Neuronal stem cell (in vitro differentiated cells): Measurements from ENCODE around the gene SSBP3.

Source experiments
- DNase-seq: peaks from one replicate; pipeline ENCODE4 v3.0.0-alpha.2; 2013; ENCODE audit warnings: low spot score
- H2AFZ ChIP-seq: one replicate; pipeline ENCODE4 v1.6.1; 2013; ENCODE audit warnings: mild to moderate bottlenecking, low read length, inconsistent platforms
- H2AK5ac ChIP-seq: 2 replicates; pipeline ENCODE4 v1.6.1; 2013; ENCODE audit warnings: low read depth, mild to moderate bottlenecking, inconsistent platforms, low read length, moderate library complexity, mixed read lengths
- H2BK120ac ChIP-seq: 2 replicates; pipeline ENCODE4 v1.6.1; 2013; ENCODE audit warnings: low read depth, mild to moderate bottlenecking, inconsistent platforms, low read length, moderate library complexity, mixed read lengths
- H2BK12ac ChIP-seq: one replicate; pipeline ENCODE4 v1.6.1; 2013; ENCODE audit warnings: low read length, inconsistent platforms
- H2BK15ac ChIP-seq: 2 replicates; pipeline ENCODE4 v1.6.1; 2013; ENCODE audit warnings: mild to moderate bottlenecking, low read length, inconsistent platforms, mixed read lengths
- H2BK5ac ChIP-seq: one replicate; pipeline ENCODE4 v1.6.1; 2013; ENCODE audit warnings: inconsistent platforms, mild to moderate bottlenecking, low read length, moderate library complexity
- H3K14ac ChIP-seq: one replicate; pipeline ENCODE4 v1.6.1; 2013; ENCODE audit warnings: low read length, inconsistent platforms
- H3K18ac ChIP-seq: 2 replicates; pipeline ENCODE4 v1.6.1; 2013; ENCODE audit warnings: low read length, inconsistent platforms
- H3K23ac ChIP-seq: 2 replicates; pipeline ENCODE4 v1.6.1; 2013; ENCODE audit warnings: low read depth, mild to moderate bottlenecking, mixed read lengths, low read length, inconsistent platforms; ENCODE audit not compliant: poor library complexity
- H3K27ac ChIP-seq: replicated peaks from 3 replicates; pipeline ENCODE4 v1.5.1; 2013; ENCODE audit warnings: low read length, inconsistent platforms
- H3K27me3 ChIP-seq, 3 experiments: 2 replicates each; pipeline ENCODE4 v1.6.1; 2013; ENCODE audit warnings: low read length in 3 of 3, mild to moderate bottlenecking in 2 of 3, inconsistent platforms in 1 of 3, low read depth in 1 of 3, mixed read lengths in 1 of 3, moderate library complexity in 1 of 3; ENCODE audit not compliant: control insufficient read depth in 3 of 3, insufficient read depth in 3 of 3
- H3K36me3 ChIP-seq, 2 donors: replicated peaks in 1 of 2; 2 replicates each; pipeline ENCODE4 v1.6.1; 2013; ENCODE audit warnings: low read length in 2 of 2; ENCODE audit not compliant: control insufficient read depth in 2 of 2, insufficient read depth in 2 of 2
- H3K4ac ChIP-seq: 2 replicates; pipeline ENCODE4 v1.6.1; 2013; ENCODE audit warnings: inconsistent platforms, mild to moderate bottlenecking, low read length, moderate library complexity
- H3K4me1 ChIP-seq, 2 donors: 1 replicate in 1 of 2; 2 replicates in 1 of 2; pipeline ENCODE4 v1.6.1; 2013; ENCODE audit warnings: low read length in 2 of 2, low read depth in 1 of 2; ENCODE audit not compliant: control insufficient read depth in 2 of 2, insufficient read depth in 1 of 2
- H3K4me2 ChIP-seq: one replicate; pipeline ENCODE4 v1.6.1; 2013; ENCODE audit warnings: mild to moderate bottlenecking, low read length, inconsistent platforms; ENCODE audit not compliant: insufficient read depth, poor library complexity, severe bottlenecking
- H3K4me3 ChIP-seq, 2 donors: 2 replicates each; pipeline ENCODE4 v1.5.1; 2013; ENCODE audit warnings: low read length in 2 of 2, mild to moderate bottlenecking in 2 of 2, inconsistent platforms in 1 of 2, moderate library complexity in 1 of 2
- H3K79me1 ChIP-seq: one replicate; pipeline ENCODE4 v1.6.1; 2013; ENCODE audit warnings: low read depth, mild to moderate bottlenecking, inconsistent platforms, low read length, moderate library complexity
- H3K9ac ChIP-seq: one replicate; pipeline ENCODE4 v1.6.1; 2013; ENCODE audit warnings: mild to moderate bottlenecking, low read depth, low read length, inconsistent platforms; ENCODE audit not compliant: poor library complexity
- H3K9me3 ChIP-seq, 2 donors: replicated peaks in 1 of 2; 2 replicates each; pipeline versions ENCODE3 to v1.6.1; 2013; ENCODE audit warnings: low read length in 2 of 2, mild to moderate bottlenecking in 2 of 2, inconsistent platforms in 1 of 2, low read depth in 1 of 2, mixed read lengths in 1 of 2, moderate library complexity in 1 of 2; ENCODE audit not compliant: control insufficient read depth in 2 of 2, insufficient read depth in 1 of 2
- H4K8ac ChIP-seq: one replicate; pipeline ENCODE4 v1.6.1; 2013; ENCODE audit warnings: low read depth, mild to moderate bottlenecking, inconsistent platforms, low read length, moderate library complexity
- H4K91ac ChIP-seq: one replicate; pipeline ENCODE4 v1.6.1; 2013; ENCODE audit warnings: low read length, low read depth, mild to moderate bottlenecking, inconsistent platforms; ENCODE audit not compliant: poor library complexity
- WGBS, 2 donors: extraction: QIAGEN DNeasy Blood & Tissue Kit; methylation state at CpG; one replicate each; pipeline ENCODE4 v1.1.7; 2013; ENCODE audit warnings: missing lambda C conversion rate in 2 of 2, mixed read lengths in 1 of 2; ENCODE audit not compliant: insufficient read length in 2 of 2, insufficient replicate concordance in 1 of 2; ENCODE audit errors: extremely low coverage in 2 of 2; 5-methylcytosine and 5-hydroxymethylcytosine counted together

SSBP3 gene

GRCh38 chr1:54337034-54337433, 69.2 kb downstream of the SSBP3 start:
- H2BK5ac ChIP-seq, result no peak overlapping the region
- peaks cover 6% of the 10 kb centered on the region for H3K79me1 ChIP-seq
- no peak overlapping the region for H3K27ac ChIP-seq
- no peak overlapping the region for H2BK120ac ChIP-seq
- H2AK5ac ChIP-seq, result no peak overlapping the region
- no peak for DNase-seq
- no peak overlapping the region for H3K4me2 ChIP-seq
- peak overlapping the region; percentile 41 for H3K18ac ChIP-seq
- H3K23ac ChIP-seq, result peak overlapping the region; percentile 45
- no peaks in the 10 kb centered on the region for H3K27me3 ChIP-seq
- H2BK15ac ChIP-seq, result no peak overlapping the region
- no peak overlapping the region for H3K9ac ChIP-seq
- H3K14ac ChIP-seq, result peak overlapping the region; percentile 26
- no peak overlapping the region for H2BK12ac ChIP-seq
- peaks cover 0 to 73% of the 10 kb centered on the region in 2 donors for H3K36me3 ChIP-seq
- H3K4me3 ChIP-seq, result no peak overlapping the region
- no peak overlapping the region for H4K8ac ChIP-seq
- no peaks in the 10 kb centered on the region for H3K9me3 ChIP-seq
- H3K4ac ChIP-seq, result no peak overlapping the region
- no peak overlapping the region for H4K91ac ChIP-seq
- H2AFZ ChIP-seq, result no peak overlapping the region
- H3K4me1 ChIP-seq, result peaks cover 35 to 44% of the 10 kb centered on the region in 2 donors
- WGBS, 2 donors, result no CpG with 5 or more reads among the region's 7 CpGs

- H3K9me3 ChIP-seq, result no peaks in the 10 kb centered on the region
- peaks cover 44 to 52% of the 10 kb centered on the region in 2 donors for H3K4me1 ChIP-seq
- H4K8ac ChIP-seq, result no peak overlapping the region
- H2BK5ac ChIP-seq, result no peak overlapping the region
- DNase-seq, result no peak
- peaks cover 2% of the 10 kb centered on the region for H3K79me1 ChIP-seq
- no peak overlapping the region for H2BK120ac ChIP-seq
- H4K91ac ChIP-seq, result no peak overlapping the region
- peak overlapping the region; percentile 20 for H3K18ac ChIP-seq
- H3K4me2 ChIP-seq, result no peak overlapping the region
- no peak overlapping the region for H3K23ac ChIP-seq
- WGBS, 2 donors, result no CpG with 5 or more reads among the region's 5 CpGs
- no peak overlapping the region for H3K4me3 ChIP-seq
- no peaks in the 10 kb centered on the region for H3K27me3 ChIP-seq
- H2AK5ac ChIP-seq, result no peak overlapping the region
- no peak overlapping the region for H2BK12ac ChIP-seq
- H3K4ac ChIP-seq, result no peak overlapping the region
- H3K36me3 ChIP-seq, result peaks cover 0 to 70% of the 10 kb centered on the region in 2 donors
- no peak overlapping the region for H3K9ac ChIP-seq
- H2AFZ ChIP-seq, result no peak overlapping the region
- no peak overlapping the region for H3K14ac ChIP-seq
- H2BK15ac ChIP-seq, result no peak overlapping the region
- no peak overlapping the region for H3K27ac ChIP-seq
These were observed 70.1 kb downstream of the SSBP3 start for GRCh38 chr1:54336116-54336515.

- DNase-seq, result no peak
- no peak overlapping the region for H2BK120ac ChIP-seq
- no peak overlapping the region for H3K23ac ChIP-seq
- H2BK15ac ChIP-seq, result no peak overlapping the region
- peaks cover 0 to 66% of the 10 kb centered on the region in 2 donors for H3K36me3 ChIP-seq
- no peak overlapping the region for H2BK12ac ChIP-seq
- H3K9me3 ChIP-seq, result no peaks in the 10 kb centered on the region
- H2BK5ac ChIP-seq, result no peak overlapping the region
- no peak overlapping the region for H3K4ac ChIP-seq
- H3K14ac ChIP-seq, result no peak overlapping the region
- peak overlapping the region; percentile 24 for H3K18ac ChIP-seq
- no peaks in the 10 kb centered on the region for H3K27me3 ChIP-seq
- H3K4me3 ChIP-seq, result no peak overlapping the region
- no CpG with 5 or more reads among the region's 7 CpGs for WGBS, 2 donors
- H3K4me1 ChIP-seq, result peaks cover 48 to 51% of the 10 kb centered on the region in 2 donors
- no peak overlapping the region for H3K9ac ChIP-seq
- H2AK5ac ChIP-seq, result no peak overlapping the region
- peaks cover 2% of the 10 kb centered on the region for H3K79me1 ChIP-seq
- H4K8ac ChIP-seq, result no peak overlapping the region
- H3K27ac ChIP-seq, result peak overlapping the region; percentile 9
- no peak overlapping the region for H2AFZ ChIP-seq
- no peak overlapping the region for H4K91ac ChIP-seq
- H3K4me2 ChIP-seq, result no peak overlapping the region
These were observed 70.5 kb downstream of the SSBP3 start for GRCh38 chr1:54335755-54336108.

GRCh38 chr1:54335011-54335754, 71.0 kb downstream of the SSBP3 start:
- Histone ChIP-seq H2BK12ac (no peak overlapping the region), H2BK120ac (no peak overlapping the region), H2BK15ac (no peak overlapping the region), H4K8ac (no peak overlapping the region), H3K27ac (peak overlapping the region; percentile 9), H3K23ac (no peak overlapping the region), H4K91ac (no peak overlapping the region), H2AFZ (no peak overlapping the region), H3K4me1 (peaks cover 53 to 55% of the 10 kb centered on the region in 2 donors), H3K27me3 (no peaks in the 10 kb centered on the region), H2AK5ac (no peak overlapping the region), H3K9ac (no peak overlapping the region), H3K9me3 (no peaks in the 10 kb centered on the region), H3K4me2 (no peak overlapping the region), H3K18ac (peak overlapping the region; percentile 24), H2BK5ac (no peak overlapping the region), H3K36me3 (peaks cover 0 to 63% of the 10 kb centered on the region in 2 donors), H3K4ac (no peak overlapping the region), H3K4me3 (no peak overlapping the region), H3K79me1 (peaks cover 2% of the 10 kb centered on the region), H3K14ac (no peak overlapping the region)
- WGBS, 2 donors, result no CpG with 5 or more reads among the region's 13 CpGs
- no peak for DNase-seq
